SK-N-SH treated with all-trans-retinoic acid at 6 μM for 48 hours (cell line): ENCODE data around the gene VDAC1.

Experiments
- ZFP30 ChIP-seq: fragments of 450-650 bp; formaldehyde crosslinking; IDR thresholded peaks from 2 replicates; pipeline ENCODE4 v1.5.0; 2022; ENCODE audit warnings: mild to moderate bottlenecking, moderate library complexity
- ZNF565 ChIP-seq: fragments of 450-650 bp; formaldehyde crosslinking; conservative IDR thresholded peaks from 2 replicates; pipeline ENCODE4 v1.5.0; 2020; ENCODE audit warnings: low read depth, mild to moderate bottlenecking, moderate library complexity

DNA sequence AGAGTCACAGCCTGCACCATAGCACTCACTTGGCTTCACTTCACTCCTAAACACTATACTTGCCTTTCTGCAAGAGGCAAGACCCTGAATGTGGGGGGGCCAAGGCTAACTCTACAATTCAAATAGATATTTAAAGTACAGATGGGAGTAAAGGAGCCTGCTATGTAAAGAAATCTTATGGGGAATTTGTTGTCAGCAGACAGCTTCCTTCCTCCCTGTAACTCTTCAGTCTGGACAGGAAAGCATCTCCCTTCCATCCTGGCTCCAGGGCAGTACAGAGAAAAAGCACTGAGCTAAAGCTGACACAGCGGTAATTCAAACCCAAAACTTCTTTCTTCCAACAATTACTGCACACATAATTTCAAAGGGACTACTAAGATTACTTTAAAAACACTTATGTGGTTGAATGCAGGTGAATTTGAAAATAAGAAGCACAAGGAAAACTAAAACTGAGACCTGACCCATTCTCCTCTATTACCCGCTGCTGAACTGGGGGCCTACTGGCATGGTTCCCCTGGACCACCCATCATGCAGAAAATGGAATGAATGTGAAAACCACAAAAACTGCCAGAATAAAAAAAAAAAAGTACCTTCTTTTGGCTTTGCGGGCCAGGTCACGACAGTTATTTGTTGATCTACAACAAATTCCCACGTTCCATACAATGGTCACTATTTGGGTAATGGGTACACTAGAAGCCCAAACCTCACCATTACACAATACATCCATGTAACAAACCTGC, 13.4 kb downstream of the VDAC1 start:
- TF ChIP-seq ZNF565 (CRISPR knock-in tag) (no peak), ZFP30 (CRISPR knock-in tag) (no peak)
